SK-N-SH (cell line): ENCODE data around the gene ENHO. TPM values are rescaled to one million over a fixed set of nuclear protein-coding genes. Genes with fewer than 3 reads are reported as not detected.

ENCODE experiments used
- CTCF ChIA-PET: fragments of 300-600, 350-600 bp; formaldehyde crosslinking; extraction: SDS; loops from one replicate; lab custom pipeline; 2021; lab: Yijun Ruan, JAX
- POLR2A ChIA-PET: fragments of 350-600 bp; sonication (Branson Sonifier 250); formaldehyde crosslinking; extraction: SDS; loops from one replicate; lab custom pipeline; 2020; ENCODE audit warnings: antibody characterized with exemption, inconsistent platforms; lab: Yijun Ruan, JAX
- DNase-seq: peaks from one replicate; pipeline ENCODE4 v3.0.0; 2012
- H2AFZ ChIP-seq: fragments of 200-600 bp; sonication (generic); 2 replicates; pipeline ENCODE4 v1.8.1; 2016; ENCODE audit warnings: antibody characterized with exemption, mild to moderate bottlenecking, low read depth
- H3F3A ChIP-seq: fragments of 200-600 bp; sonication (generic); replicated peaks from 2 replicates; pipeline ENCODE3; 2016; ENCODE audit warnings: antibody characterized with exemption, mild to moderate bottlenecking; ENCODE audit not compliant: insufficient read depth
- H3K27ac ChIP-seq, 2 experiments: fragments of 200-500 bp in 1 of 2; fragments of 200-600 bp in 1 of 2; sonication (Bioruptor generic) in 1 of 2; sonication (generic), shearing (Covaris generic) in 1 of 2; 2 replicates each; pipeline versions ENCODE4 v1.5.1 to v1.6.1; 2014 to 2016; ENCODE audit warnings: low read depth in 2 of 2, inconsistent platforms in 1 of 2, low read length in 1 of 2, mild to moderate bottlenecking in 1 of 2, mixed read lengths in 1 of 2
- H3K27me3 ChIP-seq: fragments of 200-600 bp; sonication (generic), shearing (Covaris generic); 2 replicates; pipeline ENCODE4 v1.6.1; 2016; ENCODE audit warnings: mixed run types; ENCODE audit not compliant: insufficient read depth
- H3K36me3 ChIP-seq, 2 experiments: fragments of 200-500 bp in 1 of 2; fragments of 200-600 bp in 1 of 2; sonication (Bioruptor generic) in 1 of 2; sonication (generic) in 1 of 2; replicated peaks in 1 of 2; 2 replicates each; pipeline versions ENCODE3 to v1.5.1; 2014 to 2016; ENCODE audit warnings: low read length in 1 of 2, mild to moderate bottlenecking in 1 of 2; ENCODE audit not compliant: insufficient read depth in 2 of 2, control insufficient read depth in 1 of 2
- H3K4me1 ChIP-seq, 2 experiments: fragments of 200-500 bp in 1 of 2; fragments of 200-600 bp in 1 of 2; sonication (Bioruptor generic) in 1 of 2; sonication (generic), shearing (Covaris generic) in 1 of 2; 2 replicates each; pipeline versions ENCODE4 v1.5.1 to v1.6.1; 2014 to 2016; ENCODE audit warnings: low read depth in 1 of 2, low read length in 1 of 2, mixed run types in 1 of 2; ENCODE audit not compliant: insufficient read depth in 2 of 2, control insufficient read depth in 1 of 2
- H3K4me2 ChIP-seq: fragments of 200-600 bp; sonication (generic), shearing (Covaris generic); 2 replicates; pipeline ENCODE4 v1.6.1; 2017; ENCODE audit warnings: mixed run types
- H3K4me3 ChIP-seq, 2 experiments: fragments of 200-500 bp in 1 of 2; fragments of 200-600 bp in 1 of 2; sonication (Bioruptor generic) in 1 of 2; sonication (generic), shearing (Covaris generic) in 1 of 2; 2 replicates each; pipeline versions ENCODE4 v1.5.1 to v1.8.1; 2014 to 2016; ENCODE audit warnings: low read depth in 2 of 2, inconsistent platforms in 1 of 2, low read length in 1 of 2, mild to moderate bottlenecking in 1 of 2, mixed read lengths in 1 of 2, moderate library complexity in 1 of 2
- H3K79me2 ChIP-seq: fragments of 200-600 bp; sonication (generic); 2 replicates; pipeline ENCODE4 v1.8.1; 2017; ENCODE audit warnings: mild to moderate bottlenecking; ENCODE audit not compliant: insufficient read depth
- H3K9ac ChIP-seq: fragments of 200-600 bp; sonication (generic); 2 replicates; pipeline ENCODE4 v1.6.1; 2017; ENCODE audit warnings: mixed run types
- H3K9me2 ChIP-seq: fragments of 200-600 bp; sonication (generic); 2 replicates; pipeline ENCODE4 v1.6.1; 2017; ENCODE audit warnings: mixed run types
- H3K9me3 ChIP-seq: fragments of 200-600 bp; sonication (generic); 2 replicates; pipeline ENCODE4 v1.6.1; 2017; ENCODE audit warnings: mixed run types, mild to moderate bottlenecking, moderate library complexity
- H4K20me1 ChIP-seq: fragments of 200-600 bp; sonication (generic); 2 replicates; pipeline ENCODE4 v1.6.1; 2017; ENCODE audit warnings: mild to moderate bottlenecking, mixed run types; ENCODE audit not compliant: insufficient read depth
- CTCF ChIP-seq: fragments of 200-600 bp; sonication (generic); IDR thresholded peaks from 2 replicates; pipeline ENCODE4 v1.6.1; 2017; ENCODE audit warnings: antibody characterized with exemption, mild to moderate bottlenecking, moderate library complexity
- ELF1 ChIP-seq: IDR thresholded peaks from 2 replicates; pipeline ENCODE4 v1.4.0; 2012
- EZH2phosphoT487 ChIP-seq: fragments of 200-600 bp; sonication (generic); IDR thresholded peaks from 2 replicates; pipeline ENCODE4 v1.6.1; 2017; ENCODE audit warnings: low read depth, mixed run types, mild to moderate bottlenecking, antibody characterized with exemption, moderate library complexity, borderline replicate concordance
- FOXJ3 ChIP-seq: sonication (generic); formaldehyde crosslinking; IDR thresholded peaks from 2 replicates; pipeline ENCODE4 v1.5.1; 2020; ENCODE audit warnings: mild to moderate bottlenecking, missing genetic modification reagents
- FOXM1 ChIP-seq: IDR thresholded peaks from 2 replicates; pipeline ENCODE4 v1.4.0; 2012; ENCODE audit warnings: low read depth, mild to moderate bottlenecking
- MEF2A ChIP-seq: IDR thresholded peaks from 2 replicates; pipeline ENCODE4 v1.4.0; 2012; ENCODE audit warnings: low read depth, borderline replicate concordance
- MXI1 ChIP-seq: IDR thresholded peaks from 2 replicates; pipeline ENCODE4 v1.6.1; 2012; ENCODE audit warnings: mild to moderate bottlenecking, low read depth, low read length, improper control_type of control experiment
- NFIC ChIP-seq: IDR thresholded peaks from 2 replicates; pipeline ENCODE4 v1.4.0; 2012; ENCODE audit warnings: borderline replicate concordance
- NRF1 ChIP-seq: IDR thresholded peaks from 2 replicates; pipeline ENCODE4 v1.6.1; 2012; ENCODE audit warnings: low read depth, mild to moderate bottlenecking, low read length
- PBX3 ChIP-seq: IDR thresholded peaks from 2 replicates; pipeline ENCODE4; 2012
- POLR2AphosphoS5 ChIP-seq: IDR thresholded peaks from 2 replicates; pipeline ENCODE4 v1.6.1; 2012; ENCODE audit warnings: low read depth, low read length
- RAD21 ChIP-seq: IDR thresholded peaks from 2 replicates; pipeline ENCODE4 v1.6.1; 2012; ENCODE audit warnings: mild to moderate bottlenecking, low read length
- REST ChIP-seq: IDR thresholded peaks from 2 replicates; pipeline ENCODE4 v1.6.1; 2012; ENCODE audit warnings: mild to moderate bottlenecking, low read depth, low read length, moderate library complexity
- RFX5 ChIP-seq: IDR thresholded peaks from 2 replicates; pipeline ENCODE4 v1.6.1; 2012; ENCODE audit warnings: mild to moderate bottlenecking, improper control_type of control experiment, low read length
- SMC3 ChIP-seq: IDR thresholded peaks from 2 replicates; pipeline ENCODE4 v1.6.1; 2012; ENCODE audit warnings: low read depth, low read length, improper control_type of control experiment
- TAF1 ChIP-seq: IDR thresholded peaks from 2 replicates; pipeline ENCODE4 v1.6.1; 2012; ENCODE audit warnings: low read depth, mild to moderate bottlenecking, low read length, moderate library complexity, borderline replicate concordance
- USF2 ChIP-seq: fragments of 150-350 bp; IDR thresholded peaks from 2 replicates; pipeline ENCODE4 v1.6.1; 2017; ENCODE audit warnings: antibody characterized with exemption, low read length, low read depth, borderline replicate concordance
- YY1 ChIP-seq: IDR thresholded peaks from 2 replicates; pipeline ENCODE4 v1.4.0; 2012; ENCODE audit warnings: low read depth, mild to moderate bottlenecking
- WGBS: methylation state at CpG from one replicate; pipeline ENCODE4 v1.1.6; 2017; ENCODE audit warnings: low lambda C conversion rate; 5-methylcytosine and 5-hydroxymethylcytosine counted together
- polyA plus RNA-seq, 3 experiments: library from polyadenylated mRNA; depleted of rRNA; stranded (reverse); fragments of >200 nt; gene quantifications; 2 replicates each; pipeline ENCODE4 v1.2.3, GENCODE V29; 2012

The ENHO gene
- polyA plus RNA-seq, 1 of the 3 experiments (the other 2 are of a cell fraction): 1.5 TPM

GRCh38 chr9:34518110-34518616 lies 4.6 kb downstream of the ENHO start:
- no peak for TF ChIP-seq YY1
- no peak overlapping the region for H3K4me3 ChIP-seq
- CTCF ChIA-PET: interaction anchor here (1.0 to 3.8 kb wide), 4 partner anchors 14 to 114 kb away, joined by 3 to 12 read pairs (median 9); no protein-coding TSS in a partner anchor
- no peaks in the 10 kb centered on the region for H3K27me3 ChIP-seq
- no peaks in the 10 kb centered on the region for H3F3A ChIP-seq
- no peaks in the 10 kb centered on the region for H3K9me3 ChIP-seq
- H3K9me2 ChIP-seq: no peaks in the 10 kb centered on the region
- DNase-seq: no peak
- H2AFZ ChIP-seq: no peak overlapping the region
- WGBS: 54% methylated on average over 6 of the region's 6 CpGs
- H3K4me1 ChIP-seq: peaks cover 0 to 16% of the 10 kb centered on the region in 2 experiments; a peak in 1 of 4 replicates
- H3K9ac ChIP-seq: no peak overlapping the region
- no peaks in the 10 kb centered on the region for H3K36me3 ChIP-seq
- H3K4me2 ChIP-seq: no peak overlapping the region
- POLR2A ChIA-PET: no interaction called here
- H3K79me2 ChIP-seq: no peaks in the 10 kb centered on the region
- no peak overlapping the region for H3K27ac ChIP-seq
- H4K20me1 ChIP-seq: no peaks in the 10 kb centered on the region

GRCh38 chr9:34517185-34517584 lies 5.6 kb downstream of the ENHO start:
- no peaks in the 10 kb centered on the region for H3F3A ChIP-seq
- H3K9me3 ChIP-seq: no peaks in the 10 kb centered on the region
- H4K20me1 ChIP-seq: no peaks in the 10 kb centered on the region
- no peak for DNase-seq
- no peaks in the 10 kb centered on the region for H3K79me2 ChIP-seq
- H3K27ac ChIP-seq: no peak overlapping the region
- no peak overlapping the region for H3K9ac ChIP-seq
- POLR2A ChIA-PET: no interaction called here
- WGBS: 71% methylated on average over 7 of the region's 7 CpGs
- TF ChIP-seq NRF1: no peak
- no peak for TF ChIP-seq FOXM1
- TF ChIP-seq RAD21: no peak
- TF ChIP-seq EZH2phosphoT487: no peak
- no peak for TF ChIP-seq TAF1
- TF ChIP-seq CTCF: no peak
- TF ChIP-seq MEF2A: no peak
- no peak for TF ChIP-seq POLR2AphosphoS5
- no peak for TF ChIP-seq USF2
- TF ChIP-seq MXI1: no peak
- TF ChIP-seq RFX5: no peak
- no peak for TF ChIP-seq PBX3
- TF ChIP-seq FOXJ3 (CRISPR knock-in tag): no peak
- no peak for TF ChIP-seq REST
- TF ChIP-seq ELF1: no peak
- TF ChIP-seq NFIC: no peak
- no peak for TF ChIP-seq SMC3
- no peaks in the 10 kb centered on the region for H3K9me2 ChIP-seq
- no peak overlapping the region for H3K4me3 ChIP-seq
- CTCF ChIA-PET: interaction anchor here (0.7 to 3.8 kb wide), 4 partner anchors 13 to 113 kb away, joined by 3 to 12 read pairs (median 9); no protein-coding TSS in a partner anchor
- H3K4me1 ChIP-seq: peaks cover 0 to 21% of the 10 kb centered on the region in 2 experiments; a peak in 1 of 4 replicates
- no peaks in the 10 kb centered on the region for H3K36me3 ChIP-seq
- H3K27me3 ChIP-seq: no peaks in the 10 kb centered on the region
- no peak overlapping the region for H2AFZ ChIP-seq
- H3K4me2 ChIP-seq: no peak overlapping the region
